ENCODE data around the gene SCUBE2. TPM values are rescaled to one million over a fixed set of nuclear protein-coding genes. Genes with fewer than 3 reads are reported as not detected.

The SCUBE2 gene
- total RNA-seq, 6 experiments from 2014 or later, result 0.31 to 1.1 (median 0.80) TPM

DNA sequence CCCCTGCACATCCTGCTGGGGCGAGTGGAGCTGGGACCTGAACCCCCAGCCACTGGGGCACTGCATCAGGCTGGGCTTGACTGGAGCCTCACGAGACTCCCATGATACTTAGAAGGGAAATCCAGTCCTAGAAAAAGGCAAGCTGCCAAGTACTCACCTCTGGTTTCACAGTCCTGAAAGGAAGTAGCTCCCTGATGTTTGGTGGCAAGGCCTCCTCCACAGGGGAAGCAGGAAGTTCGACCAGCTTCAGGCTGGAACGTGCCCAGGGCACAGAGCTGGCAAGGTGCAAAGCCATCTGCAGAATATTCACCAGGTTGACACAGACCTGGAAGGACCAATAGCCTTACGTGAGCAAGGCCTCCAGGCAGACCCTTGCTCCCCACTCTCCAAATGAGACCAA is 60.8 kb downstream of the SCUBE2 start:
- DNase-seq, result no peak
- Mint-ChIP-seq H3K27ac (no peak overlapping the region), H3K36me3 (ENCODE audit: low read depth) (no peaks in the 10 kb centered on the region), H3K4me1 (ENCODE audit: low read depth) (no peaks in the 10 kb centered on the region; the same call in 1 of the 2 replicates), H3K9me3 (no peaks in the 10 kb centered on the region), H3K4me3 (no peak overlapping the region), H3K27me3 (ENCODE audit: insufficient read depth) (peaks cover 3% of the 10 kb centered on the region)
- TF ChIP-seq, protein P1, sequence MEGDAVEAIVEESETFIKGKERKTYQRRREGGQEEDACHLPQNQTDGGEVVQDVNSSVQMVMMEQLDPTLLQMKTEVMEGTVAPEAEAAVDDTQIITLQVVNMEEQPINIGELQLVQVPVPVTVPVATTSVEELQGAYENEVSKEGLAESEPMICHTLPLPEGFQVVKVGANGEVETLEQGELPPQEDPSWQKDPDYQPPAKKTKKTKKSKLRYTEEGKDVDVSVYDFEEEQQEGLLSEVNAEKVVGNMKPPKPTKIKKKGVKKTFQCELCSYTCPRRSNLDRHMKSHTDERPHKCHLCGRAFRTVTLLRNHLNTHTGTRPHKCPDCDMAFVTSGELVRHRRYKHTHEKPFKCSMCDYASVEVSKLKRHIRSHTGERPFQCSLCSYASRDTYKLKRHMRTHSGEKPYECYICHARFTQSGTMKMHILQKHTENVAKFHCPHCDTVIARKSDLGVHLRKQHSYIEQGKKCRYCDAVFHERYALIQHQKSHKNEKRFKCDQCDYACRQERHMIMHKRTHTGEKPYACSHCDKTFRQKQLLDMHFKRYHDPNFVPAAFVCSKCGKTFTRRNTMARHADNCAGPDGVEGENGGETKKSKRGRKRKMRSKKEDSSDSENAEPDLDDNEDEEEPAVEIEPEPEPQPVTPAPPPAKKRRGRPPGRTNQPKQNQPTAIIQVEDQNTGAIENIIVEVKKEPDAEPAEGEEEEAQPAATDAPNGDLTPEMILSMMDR (IDR thresholded peaks at IDR 0.05), result no peak

DNA sequence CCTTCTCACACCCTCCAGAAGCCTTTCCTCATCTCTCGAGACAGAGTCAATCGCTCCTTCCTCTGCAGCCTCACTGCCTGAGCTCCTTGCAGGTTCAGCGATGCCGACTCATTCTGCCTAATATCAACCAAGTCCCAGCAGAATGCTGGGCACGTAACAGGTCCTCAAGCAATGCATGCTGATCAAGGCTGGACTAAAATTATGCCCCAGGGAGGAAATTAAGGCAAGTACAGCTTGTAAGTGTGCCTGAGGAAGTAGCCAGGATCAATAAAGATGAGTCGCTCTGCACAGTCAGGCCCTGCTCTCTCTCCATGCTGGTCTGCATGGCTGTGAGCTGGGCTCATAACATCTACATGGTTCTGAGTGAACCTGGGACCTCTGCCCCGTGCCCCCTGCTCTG is 62.0 kb downstream of the SCUBE2 start:
- H3K36me3 Mint-ChIP-seq (ENCODE audit: low read depth), result no peaks in the 10 kb centered on the region
- TF ChIP-seq, protein P1 (IDR thresholded peaks at IDR 0.05), result no peak
- H3K27ac Mint-ChIP-seq, result no peak overlapping the region
- H3K4me3 Mint-ChIP-seq, result no peak overlapping the region
- H3K9me3 Mint-ChIP-seq, result no peaks in the 10 kb centered on the region
- no peaks in the 10 kb centered on the region; the same call in 1 of the 2 replicates for H3K4me1 Mint-ChIP-seq (ENCODE audit: low read depth)
- H3K27me3 Mint-ChIP-seq (ENCODE audit: insufficient read depth), result peaks cover 3% of the 10 kb centered on the region
- DNase-seq, result no peak

DNA sequence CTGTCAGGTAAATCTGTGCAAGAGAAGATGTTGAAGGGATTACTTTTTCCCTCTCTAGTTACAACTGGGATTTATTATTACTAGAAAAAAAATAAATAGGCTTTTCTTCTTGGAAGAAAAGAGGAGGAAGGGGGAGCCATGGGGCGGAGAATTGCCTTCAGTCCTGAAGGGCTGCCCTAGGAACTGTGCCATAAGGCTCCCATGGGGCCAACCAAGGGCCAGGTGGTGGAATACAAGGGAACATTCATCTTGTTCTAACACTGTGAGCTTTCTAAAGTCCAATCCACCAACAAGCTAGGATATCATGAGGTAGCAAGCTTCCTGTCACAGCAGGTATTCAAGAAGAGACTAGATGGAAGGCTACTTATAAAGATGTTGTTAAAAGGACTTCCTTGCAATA is 62.8 kb downstream of the SCUBE2 start:
- Mint-ChIP-seq H3K27ac (no peak overlapping the region), H3K4me1 (ENCODE audit: low read depth) (no peaks in the 10 kb centered on the region; the same call in 1 of the 2 replicates), H3K9me3 (no peaks in the 10 kb centered on the region), H3K27me3 (ENCODE audit: insufficient read depth) (no peaks in the 10 kb centered on the region; the same call in 1 of the 2 replicates), H3K36me3 (ENCODE audit: low read depth) (no peaks in the 10 kb centered on the region), H3K4me3 (no peak overlapping the region)
- TF ChIP-seq, protein P1 (IDR thresholded peaks at IDR 0.05), result no peak
- no peak for DNase-seq

DNA sequence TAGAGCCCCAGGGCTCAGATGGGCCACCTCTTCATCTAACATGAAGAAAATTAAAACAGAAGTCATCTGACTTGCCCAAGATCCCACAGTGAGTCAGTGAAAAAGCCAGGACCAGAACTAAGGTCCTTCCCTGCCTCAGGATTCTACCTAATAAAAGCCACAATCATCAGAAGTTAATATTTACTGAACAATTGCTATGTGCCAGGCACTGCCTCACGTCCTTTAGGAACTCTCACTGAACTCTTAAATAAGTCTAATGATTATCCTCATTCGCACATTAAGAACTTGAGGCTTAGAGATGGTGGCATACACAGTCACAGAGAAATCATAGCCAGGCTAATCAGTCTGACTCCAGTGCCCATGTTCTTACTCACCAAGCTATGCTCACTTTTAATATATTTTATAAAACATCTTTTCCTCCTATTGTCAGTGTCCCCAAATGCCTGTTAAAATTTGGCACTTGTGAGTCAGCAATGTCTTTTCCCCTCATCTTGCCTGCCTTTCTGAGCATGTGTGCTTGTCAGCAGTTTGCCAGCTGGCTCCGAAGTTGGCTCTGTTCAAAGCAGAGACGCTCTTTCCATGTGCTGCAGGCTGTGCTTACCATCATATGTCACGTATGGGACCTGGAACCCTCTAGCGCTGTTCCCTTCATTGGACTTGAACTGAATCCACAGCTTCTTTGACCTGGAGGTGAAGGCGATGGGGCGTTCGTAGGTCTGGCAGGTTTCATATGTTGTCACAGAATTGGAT is 66.1 kb downstream of the SCUBE2 start:
- Mint-ChIP-seq H3K4me1 (ENCODE audit: low read depth) (no peaks in the 10 kb centered on the region), H3K27ac (no peak overlapping the region), H3K9me3 (no peaks in the 10 kb centered on the region), H3K36me3 (ENCODE audit: low read depth) (no peaks in the 10 kb centered on the region), H3K4me3 (no peak overlapping the region), H3K27me3 (ENCODE audit: insufficient read depth) (no peaks in the 10 kb centered on the region; the same call in 1 of the 2 replicates)
- DNase-seq, result no peak
- TF ChIP-seq, protein P1 (IDR thresholded peaks at IDR 0.05), result no peak

DNA sequence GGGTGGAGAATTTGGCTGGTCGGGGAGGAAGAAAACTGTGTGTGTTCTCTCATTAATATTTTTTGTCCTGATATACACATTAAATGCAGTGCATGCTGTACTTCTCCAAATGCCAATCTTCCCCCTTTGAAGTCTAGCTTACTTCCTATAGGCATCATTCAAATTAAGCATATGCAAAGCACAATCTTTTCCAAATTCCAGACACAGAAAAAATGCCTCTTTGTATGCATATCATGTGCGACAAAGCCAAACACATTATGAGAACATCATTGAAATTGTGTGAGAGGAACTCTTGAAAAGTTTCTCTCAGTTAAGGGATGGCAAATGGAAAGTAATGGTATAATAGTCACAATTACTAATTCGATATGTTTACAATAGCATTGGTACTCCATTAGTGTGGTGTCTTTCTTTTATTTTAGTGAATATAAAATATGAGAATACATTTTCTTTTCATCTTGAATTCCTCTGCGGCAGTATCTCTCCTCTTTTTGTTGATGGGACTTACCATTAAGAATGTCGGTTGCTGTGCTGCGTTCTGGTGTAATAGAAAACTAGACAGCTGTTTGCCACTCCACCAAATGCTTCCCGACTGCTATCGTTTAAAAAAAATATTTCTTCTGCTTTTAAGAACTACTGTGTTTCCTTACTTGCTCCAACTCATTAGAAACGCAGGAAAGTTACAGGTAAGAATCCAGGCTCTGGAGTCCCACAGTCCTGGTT is 68.3 kb downstream of the SCUBE2 start:
- no peak for DNase-seq
- no peak overlapping the region for H3K4me3 Mint-ChIP-seq
- no peaks in the 10 kb centered on the region for H3K36me3 Mint-ChIP-seq (ENCODE audit: low read depth)
- H3K27me3 Mint-ChIP-seq (ENCODE audit: insufficient read depth), result no peaks in the 10 kb centered on the region; the same call in none of the 2 replicates
- TF ChIP-seq, protein P1 (IDR thresholded peaks at IDR 0.05), result no peak
- no peaks in the 10 kb centered on the region for H3K9me3 Mint-ChIP-seq
- no peaks in the 10 kb centered on the region for H3K4me1 Mint-ChIP-seq (ENCODE audit: low read depth)
- H3K27ac Mint-ChIP-seq, result no peak overlapping the region
